ENCODE results near the gene CLIP1. TPM values are rescaled to one million over a fixed set of nuclear protein-coding genes. Genes with fewer than 3 reads are reported as not detected.

Gene CLIP1
- total RNA-seq, 1 donor from 2014 or later = 50.8 TPM

DNA sequence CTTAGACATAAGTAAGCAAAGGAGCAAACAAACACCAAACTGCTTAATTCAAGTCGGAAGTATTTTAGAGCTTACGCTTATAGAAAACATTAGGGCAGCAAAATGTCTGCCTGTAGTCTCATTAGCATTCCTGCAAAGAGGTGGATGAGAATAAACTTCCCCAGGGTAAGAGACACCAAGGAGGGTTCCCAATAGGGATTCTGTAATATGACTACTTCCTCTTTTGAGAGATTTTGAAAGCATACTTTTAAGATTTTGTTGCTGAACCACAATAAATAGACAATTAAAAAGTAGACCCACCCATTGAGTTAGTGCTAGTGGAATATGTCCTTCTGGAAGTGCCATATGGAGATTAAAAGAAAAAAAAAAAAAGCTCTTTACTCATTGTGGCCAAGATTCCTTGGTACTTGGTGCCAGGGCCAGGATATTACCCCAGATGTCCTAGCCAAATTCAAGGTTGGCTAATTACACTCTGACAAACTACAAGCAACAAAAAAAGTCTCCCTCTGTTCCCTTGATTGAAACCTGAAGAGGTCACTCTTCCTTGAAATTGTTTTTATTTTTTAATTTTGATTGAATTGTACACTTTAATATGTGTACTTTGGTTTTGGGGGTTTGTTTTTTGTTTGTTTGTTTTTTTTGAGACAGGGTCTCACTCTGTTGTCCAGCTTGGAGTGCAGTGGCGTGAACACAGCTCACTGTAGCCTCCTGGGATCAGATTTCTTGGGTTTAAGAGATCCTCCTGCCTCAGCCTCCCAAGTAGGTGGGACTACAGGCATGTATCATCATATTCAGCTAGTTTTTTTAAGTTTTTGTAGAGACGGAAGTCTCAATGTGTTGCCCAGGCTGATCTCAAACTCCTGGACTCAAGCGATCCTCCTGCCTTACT is 8.7 kb downstream of the CLIP1 start:
- Histone ChIP-seq H2AFZ (replicated peaks) (no peak overlapping the region), H4K20me1 (ENCODE audit: low read depth) (no peaks in the 10 kb centered on the region), H3K36me3 (no peaks in the 10 kb centered on the region), H3F3A (ENCODE audit: low read depth) (peaks cover 9% of the 10 kb centered on the region), H3K79me2 (ENCODE audit: low read depth) (peaks cover 70% of the 10 kb centered on the region), H3K9ac (no peak overlapping the region), H3K4me2 (no peak overlapping the region), H3K27me3 (no peaks in the 10 kb centered on the region), H3K4me3 (no peak overlapping the region), H3K4me1 (no peaks in the 10 kb centered on the region), H3K27ac (no peak overlapping the region), H3K9me3 (ENCODE audit: low read depth) (no peaks in the 10 kb centered on the region)
- Mint-ChIP-seq H3K36me3 (peaks cover 9% of the 10 kb centered on the region), H3K9me3 (peaks cover 4% of the 10 kb centered on the region), H3K4me1 (peaks cover 11% of the 10 kb centered on the region), H3K4me3 (no peak overlapping the region), H3K27me3 (ENCODE audit: insufficient read depth, low read depth) (peaks cover 2% of the 10 kb centered on the region), H3K27ac (no peak overlapping the region)
- no peak for DNase-seq (ENCODE audit: low spot score)
- no peak for TF ChIP-seq EZH2phosphoT487 (IDR thresholded peaks at IDR 0.05)
- TF ChIP-seq EZH2 (IDR thresholded peaks at IDR 0.05) = no peak
- TF ChIP-seq, protein P1, sequence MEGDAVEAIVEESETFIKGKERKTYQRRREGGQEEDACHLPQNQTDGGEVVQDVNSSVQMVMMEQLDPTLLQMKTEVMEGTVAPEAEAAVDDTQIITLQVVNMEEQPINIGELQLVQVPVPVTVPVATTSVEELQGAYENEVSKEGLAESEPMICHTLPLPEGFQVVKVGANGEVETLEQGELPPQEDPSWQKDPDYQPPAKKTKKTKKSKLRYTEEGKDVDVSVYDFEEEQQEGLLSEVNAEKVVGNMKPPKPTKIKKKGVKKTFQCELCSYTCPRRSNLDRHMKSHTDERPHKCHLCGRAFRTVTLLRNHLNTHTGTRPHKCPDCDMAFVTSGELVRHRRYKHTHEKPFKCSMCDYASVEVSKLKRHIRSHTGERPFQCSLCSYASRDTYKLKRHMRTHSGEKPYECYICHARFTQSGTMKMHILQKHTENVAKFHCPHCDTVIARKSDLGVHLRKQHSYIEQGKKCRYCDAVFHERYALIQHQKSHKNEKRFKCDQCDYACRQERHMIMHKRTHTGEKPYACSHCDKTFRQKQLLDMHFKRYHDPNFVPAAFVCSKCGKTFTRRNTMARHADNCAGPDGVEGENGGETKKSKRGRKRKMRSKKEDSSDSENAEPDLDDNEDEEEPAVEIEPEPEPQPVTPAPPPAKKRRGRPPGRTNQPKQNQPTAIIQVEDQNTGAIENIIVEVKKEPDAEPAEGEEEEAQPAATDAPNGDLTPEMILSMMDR (IDR thresholded peaks at IDR 0.05) = no peak

- Histone ChIP-seq H4K20me1 (ENCODE audit: low read depth) (no peaks in the 10 kb centered on the region), H3K9me3 (ENCODE audit: low read depth) (no peaks in the 10 kb centered on the region), H3K4me3 (no peak overlapping the region), H3F3A (ENCODE audit: low read depth) (peaks cover 9% of the 10 kb centered on the region), H3K9ac (no peak overlapping the region), H2AFZ (replicated peaks) (no peak overlapping the region), H3K4me2 (no peak overlapping the region), H3K36me3 (no peaks in the 10 kb centered on the region), H3K27ac (no peak overlapping the region), H3K27me3 (no peaks in the 10 kb centered on the region), H3K79me2 (ENCODE audit: low read depth) (peaks cover 67% of the 10 kb centered on the region), H3K4me1 (no peaks in the 10 kb centered on the region)
- Mint-ChIP-seq H3K4me3 (no peak overlapping the region), H3K4me1 (peaks cover 11% of the 10 kb centered on the region), H3K36me3 (peaks cover 9% of the 10 kb centered on the region), H3K9me3 (peaks cover 4% of the 10 kb centered on the region), H3K27me3 (ENCODE audit: insufficient read depth, low read depth) (peaks cover 2% of the 10 kb centered on the region), H3K27ac (no peak overlapping the region)
- DNase-seq (ENCODE audit: low spot score) = no peak
- no peak for TF ChIP-seq EZH2phosphoT487 (IDR thresholded peaks at IDR 0.05)
- TF ChIP-seq EZH2 (IDR thresholded peaks at IDR 0.05) = no peak
- TF ChIP-seq, protein P1 (IDR thresholded peaks at IDR 0.05) = no peak
These were observed 9.5 kb downstream of the CLIP1 start for GRCh38 chr12:122412851-122413433.

DNA sequence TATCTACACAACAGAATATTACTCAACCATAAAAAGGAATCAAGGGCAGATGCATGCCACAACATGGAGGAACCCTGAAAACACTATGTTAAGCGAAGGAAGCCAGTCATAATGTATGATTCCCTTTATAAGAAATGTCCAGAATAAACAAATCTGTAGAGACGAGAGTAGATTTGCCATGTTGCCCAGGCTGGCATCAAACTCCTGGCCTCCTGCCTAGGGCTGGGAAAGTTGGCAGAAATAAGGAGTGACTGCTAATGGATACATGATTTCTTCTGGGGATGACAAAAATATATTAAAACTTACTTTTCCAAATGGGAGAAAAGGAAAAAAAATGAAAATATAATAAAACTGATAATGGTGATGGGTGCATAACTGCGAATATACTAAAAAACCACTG is 10.9 kb downstream of the CLIP1 start:
- DNase-seq (ENCODE audit: low spot score) = no peak
- Mint-ChIP-seq H3K4me1 (peaks cover 14% of the 10 kb centered on the region), H3K9me3 (peaks cover 4% of the 10 kb centered on the region), H3K4me3 (no peak overlapping the region), H3K27me3 (ENCODE audit: insufficient read depth, low read depth) (peaks cover 2% of the 10 kb centered on the region), H3K27ac (no peak overlapping the region), H3K36me3 (peaks cover 9% of the 10 kb centered on the region)
- Histone ChIP-seq H3K9ac (no peak overlapping the region), H3K36me3 (no peaks in the 10 kb centered on the region), H3K9me3 (ENCODE audit: low read depth) (no peaks in the 10 kb centered on the region), H3K27ac (no peak overlapping the region), H4K20me1 (ENCODE audit: low read depth) (no peaks in the 10 kb centered on the region), H3K4me1 (no peaks in the 10 kb centered on the region), H3K79me2 (ENCODE audit: low read depth) (peaks cover 64% of the 10 kb centered on the region), H3F3A (ENCODE audit: low read depth) (peaks cover 9% of the 10 kb centered on the region), H3K27me3 (no peaks in the 10 kb centered on the region), H3K4me2 (no peak overlapping the region), H2AFZ (replicated peaks) (no peak overlapping the region), H3K4me3 (no peak overlapping the region)
- TF ChIP-seq EZH2phosphoT487 (IDR thresholded peaks at IDR 0.05) (no peak), EZH2 (IDR thresholded peaks at IDR 0.05) (no peak)
- TF ChIP-seq, protein P1 (IDR thresholded peaks at IDR 0.05) = no peak

Measured in neural progenitor cell (in vitro differentiated cells).